HepG2 (cell line): ENCODE measurements around the gene OXGR1.

ENCODE experiments used
- HNRNPK ChIP-seq: fragments of 200-400 bp; formaldehyde crosslinking; IDR thresholded peaks from 2 replicates; pipeline ENCODE4 v1.6.1; 2018; ENCODE audit warnings: low read length, low read depth, moderate library complexity, mild to moderate bottlenecking; ENCODE audit not compliant: poor library complexity, severe bottlenecking
- NCOA2 ChIP-seq: sonication (generic); formaldehyde crosslinking; IDR thresholded peaks from 2 replicates; pipeline ENCODE4 v1.8.0; 2022; ENCODE audit warnings: inconsistent platforms
- NFIC ChIP-seq: IDR thresholded peaks from 2 replicates; pipeline ENCODE4 v1.6.1; 2012; ENCODE audit warnings: mild to moderate bottlenecking, low read length, inconsistent platforms
- ZNF335 ChIP-seq: sonication (generic); formaldehyde crosslinking; IDR thresholded peaks from 2 replicates; pipeline ENCODE4 v1.4.0; 2020; ENCODE audit warnings: missing genetic modification reagents
- TF ChIP-seq, protein P1 (sequence below): sonication (generic); formaldehyde crosslinking; IDR thresholded peaks from 2 replicates; pipeline ENCODE4 v1.5.0; 2020; ENCODE audit warnings: mild to moderate bottlenecking, missing genetic modification reagents, moderate library complexity

GRCh38 chr13:96948127-96948526, 46.1 kb downstream of the OXGR1 start:
- TF ChIP-seq HNRNPK = no peak
- no peak for TF ChIP-seq NFIC
- TF ChIP-seq, protein P1, sequence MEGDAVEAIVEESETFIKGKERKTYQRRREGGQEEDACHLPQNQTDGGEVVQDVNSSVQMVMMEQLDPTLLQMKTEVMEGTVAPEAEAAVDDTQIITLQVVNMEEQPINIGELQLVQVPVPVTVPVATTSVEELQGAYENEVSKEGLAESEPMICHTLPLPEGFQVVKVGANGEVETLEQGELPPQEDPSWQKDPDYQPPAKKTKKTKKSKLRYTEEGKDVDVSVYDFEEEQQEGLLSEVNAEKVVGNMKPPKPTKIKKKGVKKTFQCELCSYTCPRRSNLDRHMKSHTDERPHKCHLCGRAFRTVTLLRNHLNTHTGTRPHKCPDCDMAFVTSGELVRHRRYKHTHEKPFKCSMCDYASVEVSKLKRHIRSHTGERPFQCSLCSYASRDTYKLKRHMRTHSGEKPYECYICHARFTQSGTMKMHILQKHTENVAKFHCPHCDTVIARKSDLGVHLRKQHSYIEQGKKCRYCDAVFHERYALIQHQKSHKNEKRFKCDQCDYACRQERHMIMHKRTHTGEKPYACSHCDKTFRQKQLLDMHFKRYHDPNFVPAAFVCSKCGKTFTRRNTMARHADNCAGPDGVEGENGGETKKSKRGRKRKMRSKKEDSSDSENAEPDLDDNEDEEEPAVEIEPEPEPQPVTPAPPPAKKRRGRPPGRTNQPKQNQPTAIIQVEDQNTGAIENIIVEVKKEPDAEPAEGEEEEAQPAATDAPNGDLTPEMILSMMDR (CRISPR knock-in tag) = no peak
- no peak for TF ChIP-seq NCOA2 (CRISPR knock-in tag)
- TF ChIP-seq ZNF335 (CRISPR knock-in tag) = no peak
